Esophagus muscularis mucosa (tissue), 2 donors: ENCODE measurements around the gene GTF2H3.

ENCODE experiments used
- EP300 ChIP-seq: sonication (generic); formaldehyde crosslinking; IDR thresholded peaks from one replicate; pipeline ENCODE4 v1.6.1; 2017; ENCODE audit warnings: antibody characterized with exemption
- POLR2A ChIP-seq: fragments of 450-650 bp; IDR thresholded peaks from one replicate; pipeline ENCODE4 v1.6.1; 2017; ENCODE audit warnings: antibody characterized with exemption, moderate library complexity, mild to moderate bottlenecking, low read depth

GRCh38 chr12:123707466-123707865, 73.8 kb downstream of the GTF2H3 start:
- TF ChIP-seq POLR2A: no peak
- no peak for TF ChIP-seq EP300
